ENCODE measurements around the gene SDC4.

DNA sequence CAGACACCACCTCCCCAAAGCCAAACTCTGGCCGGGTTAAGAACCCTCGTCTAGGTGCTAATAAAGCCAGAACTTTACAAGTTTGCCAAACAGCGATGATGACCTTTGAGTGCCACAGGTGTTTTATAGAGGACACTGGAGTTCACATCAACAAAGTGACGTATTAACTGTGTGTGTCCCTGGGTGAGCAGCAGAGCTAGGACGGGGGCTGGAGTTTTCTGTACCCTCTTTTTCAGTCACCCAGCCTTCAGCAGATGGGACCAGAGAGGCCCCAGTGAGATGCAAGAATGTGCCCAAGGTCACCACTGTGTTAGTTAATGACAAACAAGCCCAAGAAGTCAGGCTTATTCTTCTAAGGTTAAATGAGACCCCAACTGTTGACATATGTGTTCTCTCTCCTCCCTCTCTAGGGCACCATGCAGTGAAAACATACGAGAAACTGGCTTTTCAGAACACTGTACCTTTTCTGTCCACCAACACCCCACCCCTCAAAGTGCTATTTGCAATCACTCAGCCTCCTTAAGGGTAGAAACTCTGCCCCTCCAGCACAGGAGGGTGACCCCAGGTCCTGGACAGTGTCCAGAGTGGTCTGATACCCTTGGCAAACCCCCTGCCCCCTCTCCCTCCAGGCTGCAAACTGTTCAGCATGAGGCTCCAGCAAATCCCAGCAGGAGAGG, 5.2 kb downstream of the SDC4 start:
- TF ChIP-seq REST (IDR thresholded peaks at IDR 0.05; ENCODE audit: low read depth), result no peak
- TF ChIP-seq CEBPB (IDR thresholded peaks at IDR 0.05; ENCODE audit: low read depth), result no peak
- no peak for TF ChIP-seq CTCF (IDR thresholded peaks at IDR 0.05 in 2 of 3, conservative IDR thresholded peaks at IDR 0.05 in 1 of 3; ENCODE audit: borderline replicate concordance in 1 of 3, insufficient read depth in 1 of 3, low read depth in 2 of 3, low read length in 2 of 3)
- TF ChIP-seq MAX (IDR thresholded peaks at IDR 0.05), result no peak
- no peak for TF ChIP-seq EZH2 (IDR thresholded peaks at IDR 0.05)
- no peak for TF ChIP-seq POLR2A (IDR thresholded peaks at IDR 0.05; ENCODE audit: borderline replicate concordance, extremely low read depth, insufficient read depth, insufficient read length)
- no peak for TF ChIP-seq EZH2phosphoT487 (IDR thresholded peaks at IDR 0.05; ENCODE audit: borderline replicate concordance)
- no peak for TF ChIP-seq POLR2AphosphoS5 (IDR thresholded peaks at IDR 0.05; ENCODE audit: low read depth, low read length)

Measured in HCT116 (cell line).